Measurements from ENCODE around the gene COX4I2. TPM values are rescaled to one million over a fixed set of nuclear protein-coding genes. Genes with fewer than 3 reads are reported as not detected.

COX4I2 gene
- total and polyA plus RNA-seq, 4 donors: 14.4 to 51.8 (median 19.9) TPM

GRCh38 chr20:31652917-31653396, 15.2 kb downstream of the COX4I2 start:
- DNase-seq: peak; percentile 47 to 87 (median 84)
- 51 to 71% methylated on average over 5 of the region's 5 CpGs for WGBS, 2 donors

GRCh38 chr20:31653561-31653960, 15.8 kb downstream of the COX4I2 start:
- 53 to 61% methylated on average over 5 of the region's 5 CpGs for WGBS, 2 donors
- Histone ChIP-seq H3K4me3 (no peak overlapping the region), H3K9ac (ENCODE audit: insufficient read depth in 1 of 2, low read length in 2 of 2) (no peak overlapping the region), H3K4me1 (ENCODE audit: control insufficient read depth in 5 of 5, insufficient read depth in 5 of 5, low read length in 5 of 5) (peaks cover 0 to 11% (median 1%) of the 10 kb centered on the region in 5 donors), H3K27me3 (ENCODE audit: control insufficient read depth in 3 of 3, insufficient read depth in 3 of 3, low read length in 2 of 3) (no peaks in the 10 kb centered on the region), H3K36me3 (ENCODE audit: control insufficient read depth in 4 of 4, insufficient read depth in 4 of 4, low read length in 4 of 4) (no peaks in the 10 kb centered on the region), H3K27ac (ENCODE audit: low read depth in 1 of 2, low read length in 1 of 2) (no peak overlapping the region), H3K9me3 (ENCODE audit: control insufficient read depth in 4 of 4, insufficient read depth in 3 of 4, low read length in 3 of 4) (no peaks in the 10 kb centered on the region)
- no peak for ATAC-seq (ENCODE audit: insufficient read depth, low FRiP score)
- no peak for DNase-seq
- TF ChIP-seq CTCF (IDR thresholded peaks at IDR 0.05; ENCODE audit: control extremely low read depth, extremely low read depth): no peak

More at GRCh38 chr20:31652917-31653396, 15.2 kb downstream of the COX4I2 start:
- H3K9ac ChIP-seq (ENCODE audit: insufficient read depth in 1 of 2, low read length in 2 of 2): peak overlapping the region in 1 of 2 donors; percentile 13
- no peak for ATAC-seq (ENCODE audit: insufficient read depth, low FRiP score)
- H3K27me3 ChIP-seq (ENCODE audit: control insufficient read depth in 3 of 3, insufficient read depth in 3 of 3, low read length in 2 of 3): no peaks in the 10 kb centered on the region
- H3K4me3 ChIP-seq: no peak overlapping the region
- no peak overlapping the region for H3K27ac ChIP-seq (ENCODE audit: low read depth in 1 of 2, low read length in 1 of 2)
- TF ChIP-seq CTCF (IDR thresholded peaks at IDR 0.05; ENCODE audit: control extremely low read depth, extremely low read depth): no peak
- H3K4me1 ChIP-seq (ENCODE audit: control insufficient read depth in 5 of 5, insufficient read depth in 5 of 5, low read length in 5 of 5): peaks cover 0 to 11% (median 3%) of the 10 kb centered on the region in 5 donors
- H3K9me3 ChIP-seq (ENCODE audit: control insufficient read depth in 4 of 4, insufficient read depth in 3 of 4, low read length in 3 of 4): no peaks in the 10 kb centered on the region
- H3K36me3 ChIP-seq (ENCODE audit: control insufficient read depth in 4 of 4, insufficient read depth in 4 of 4, low read length in 4 of 4): no peaks in the 10 kb centered on the region

- WGBS, 2 donors: 77 to 91% methylated on average over 5 of the region's 5 CpGs
- no peak overlapping the region for H3K27ac ChIP-seq (ENCODE audit: low read depth in 1 of 2, low read length in 1 of 2)
- no peak for ATAC-seq (ENCODE audit: insufficient read depth, low FRiP score)
- H3K9ac ChIP-seq (ENCODE audit: insufficient read depth in 1 of 2, low read length in 2 of 2): no peak overlapping the region
- no peak overlapping the region for H3K4me3 ChIP-seq
- no peak for TF ChIP-seq CTCF (IDR thresholded peaks at IDR 0.05; ENCODE audit: control extremely low read depth, extremely low read depth)
- no peaks in the 10 kb centered on the region for H3K36me3 ChIP-seq (ENCODE audit: control insufficient read depth in 4 of 4, insufficient read depth in 4 of 4, low read length in 4 of 4)
- no peaks in the 10 kb centered on the region for H3K27me3 ChIP-seq (ENCODE audit: control insufficient read depth in 3 of 3, insufficient read depth in 3 of 3, low read length in 2 of 3)
- peaks cover 0 to 11% (median 1%) of the 10 kb centered on the region in 5 donors for H3K4me1 ChIP-seq (ENCODE audit: control insufficient read depth in 5 of 5, insufficient read depth in 5 of 5, low read length in 5 of 5)
- H3K9me3 ChIP-seq (ENCODE audit: control insufficient read depth in 4 of 4, insufficient read depth in 3 of 4, low read length in 3 of 4): no peaks in the 10 kb centered on the region
- no peak for DNase-seq
Observed at GRCh38 chr20:31654534-31654933, 16.8 kb downstream of the COX4I2 start.
